K562 (cell line): ENCODE data around the gene SYT7. TPM values are rescaled to one million over a fixed set of nuclear protein-coding genes. Genes with fewer than 3 reads are reported as not detected.

Source experiments
- DDX20 ChIP-seq: fragments of 450-650 bp; IDR thresholded peaks from 2 replicates; pipeline ENCODE4 v1.6.1; 2016; ENCODE audit warnings: missing genetic modification characterization, low read depth, mild to moderate bottlenecking, missing compliant biosample characterization, moderate library complexity
- KHSRP ChIP-seq: fragments of 450-650 bp; IDR thresholded peaks from 2 replicates; pipeline ENCODE4 v1.6.1; 2017
- PREB ChIP-seq: sonication (generic); formaldehyde crosslinking; IDR thresholded peaks from 2 replicates; pipeline ENCODE4 v1.8.1; 2023; ENCODE audit warnings: mild to moderate bottlenecking, missing genetic modification reagents
- PTTG1 ChIP-seq: fragments of 450-650 bp; IDR thresholded peaks from 2 replicates; pipeline ENCODE4 v1.6.1; 2016; ENCODE audit warnings: low read depth, mild to moderate bottlenecking, missing genetic modification characterization, missing compliant biosample characterization
- SIX5 ChIP-seq, 2 experiments: IDR thresholded peaks; 2 replicates each; pipeline ENCODE4 v1.6.1; 2011; ENCODE audit warnings: low read length in 2 of 2, borderline replicate concordance in 1 of 2, low read depth in 1 of 2, mild to moderate bottlenecking in 1 of 2, moderate library complexity in 1 of 2; ENCODE audit not compliant: insufficient read depth in 1 of 2
- SOX6 ChIP-seq: fragments of 450-650 bp; IDR thresholded peaks from 2 replicates; pipeline ENCODE4 v1.6.1; 2014; ENCODE audit warnings: mild to moderate bottlenecking
- SRF ChIP-seq, 2 experiments: fragments of 250-450, 450-650 bp in 1 of 2; sonication (Bioruptor Pico) in 1 of 2; sonication (generic) in 1 of 2; formaldehyde crosslinking; IDR thresholded peaks; 2 replicates each; pipeline versions ENCODE4 v1.5.0 to v1.5.1; 2020 to 2022; ENCODE audit warnings: mild to moderate bottlenecking in 1 of 2, missing genetic modification reagents in 1 of 2
- STAT5B ChIP-seq: fragments of 250-450 bp; sonication (Bioruptor Pico); IDR thresholded peaks from 2 replicates; pipeline ENCODE4 v1.8.0; 2021; ENCODE audit warnings: mild to moderate bottlenecking, inconsistent platforms
- ZNF583 ChIP-seq: fragments of 250-450 bp; sonication (Bioruptor Pico); IDR thresholded peaks from 2 replicates; pipeline ENCODE4 v1.4.0; 2020
- ZNF589 ChIP-seq: fragments of 200-800 bp; sonication (Bioruptor generic); IDR thresholded peaks from 2 replicates; pipeline ENCODE4 v1.6.1; 2016; ENCODE audit warnings: low read depth, missing genetic modification characterization, missing compliant biosample characterization
- ZNF780A ChIP-seq: fragments of 250-450 bp; sonication (Bioruptor Pico); IDR thresholded peaks from 2 replicates; pipeline ENCODE4 v1.5.0; 2021; ENCODE audit warnings: mild to moderate bottlenecking
- polyA plus RNA-seq, 8 experiments: library from polyadenylated mRNA; depleted of rRNA in 4 of 8; stranded (reverse) in 5 of 8; unstranded in 3 of 8; fragments of >200 nt; fragmentation: Nextera tagmentation in 2 of 8; fragmentation: Illumina TruSeq in 1 of 8; extraction: Ambion mirVana in 2 of 8; extraction: Trizol in 1 of 8; gene quantifications; 2 replicates each; pipeline versions ENCODE4 v1.2.1 to v1.2.3, GENCODE V29; 2011 to 2014; ENCODE audit warnings: inconsistent platforms in 1 of 8, missing spikeins in 1 of 8
- total RNA-seq, 7 experiments: library from RNA; depleted of rRNA in 6 of 7; stranded (reverse); fragments of >200 nt in 6 of 7; fragmentation: Illumina TruSeq in 2 of 7; extraction: Trizol in 2 of 7; gene quantifications; 2 replicates each; pipeline versions ENCODE4 v1.2.1 to v1.2.3, GENCODE V29; 2011 to 2021; ENCODE audit warnings: low replicate concordance in 1 of 7
- TF ChIP-seq, protein P1 (sequence below): fragments of 250-450 bp; sonication (Bioruptor Pico); IDR thresholded peaks from 2 replicates; pipeline ENCODE4 v1.5.0; 2020; ENCODE audit warnings: mild to moderate bottlenecking
- TF ChIP-seq, protein P2 (sequence below), 2 experiments: fragments of 450-650 bp; formaldehyde crosslinking in 1 of 2; IDR thresholded peaks; 2 replicates each; pipeline versions ENCODE4 v1.4.0 to v1.6.1; 2014 to 2020; ENCODE audit warnings: mild to moderate bottlenecking in 2 of 2, borderline replicate concordance in 1 of 2, low read depth in 1 of 2
- TF ChIP-seq, protein P3 (sequence below), 3 experiments: fragments of 200-800 bp in 1 of 3; sonication (Bioruptor generic) in 1 of 3; sonication (generic) in 1 of 3; formaldehyde crosslinking in 1 of 3; IDR thresholded peaks; 2 replicates each; pipeline versions ENCODE4 v1.6.1 to v1.8.0; 2016 to 2022; ENCODE audit warnings: mild to moderate bottlenecking in 2 of 3, missing compliant biosample characterization in 2 of 3, missing genetic modification characterization in 2 of 3, missing genetic modification reagents in 1 of 3

SYT7 gene
- total and polyA plus RNA-seq, 9 of the 15 experiments (the other 6 are each of a cell fraction or from before 2014, with no cell fraction given): 0.01 to 0.51 (median 0.16) TPM; not detected in 1

DNA sequence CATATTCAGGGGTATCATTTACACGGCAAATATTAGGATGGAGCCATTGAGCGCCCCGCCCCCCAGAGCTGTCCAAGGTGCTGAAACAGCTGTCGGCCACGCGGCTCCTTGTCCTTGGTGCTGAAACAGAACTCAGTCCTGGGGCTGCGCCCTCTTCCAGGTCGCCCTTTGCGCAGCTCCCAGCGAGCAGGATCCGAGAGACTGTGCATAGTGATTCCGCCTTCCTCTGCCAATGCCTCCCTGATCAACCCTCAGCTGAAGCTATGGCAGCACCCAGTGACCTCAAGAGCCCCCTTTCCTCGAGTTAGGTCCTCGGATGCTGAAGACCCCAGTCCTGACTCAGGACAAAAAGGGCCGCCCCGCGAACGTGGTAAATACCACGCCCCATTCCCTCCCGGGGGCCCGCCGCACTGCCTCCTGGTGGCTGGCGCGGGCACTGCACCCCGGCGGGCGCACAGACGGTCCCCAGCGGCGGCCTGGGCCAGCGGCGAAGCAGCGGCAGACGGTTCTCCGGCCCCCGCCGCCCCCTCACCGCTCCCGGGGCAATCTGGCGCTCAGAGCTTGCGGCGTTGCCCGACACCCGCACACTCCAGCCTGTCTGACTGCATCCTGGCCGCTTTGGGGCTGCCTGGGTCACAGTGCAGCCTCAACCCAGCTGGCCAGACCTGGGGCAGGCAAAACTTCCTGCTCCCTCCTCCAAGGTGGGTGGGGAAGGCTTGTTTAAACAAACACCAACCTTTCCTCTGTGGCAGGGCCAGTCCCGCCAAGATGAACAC is 13.4 kb downstream of the SYT7 start (continued):
- TF ChIP-seq ZNF780A (CRISPR knock-in tag) (no peak), SOX6 (no peak), ZNF589 (CRISPR knock-in tag) (peak; percentile 95), DDX20 (peak; percentile 83; the same call in 1 of the 2 replicates), PTTG1 (tag) (peak; percentile 67), PREB (CRISPR knock-in tag) (peak; percentile 100), ZNF583 (CRISPR knock-in tag) (peak; percentile 94), SIX5 (IDR thresholded peaks at IDR 0.05; ENCODE audit: borderline replicate concordance in 1 of 2, insufficient read depth in 1 of 2, low read depth in 1 of 2, low read length in 2 of 2) (no peak), KHSRP (no peak), STAT5B (CRISPR knock-in tag) (no peak), SRF (CRISPR knock-in tag; IDR thresholded peaks at IDR 0.05) (peak in 1 of 2 experiments; percentile 97; a peak in 2 of 4 replicates)
- TF ChIP-seq, protein P1, sequence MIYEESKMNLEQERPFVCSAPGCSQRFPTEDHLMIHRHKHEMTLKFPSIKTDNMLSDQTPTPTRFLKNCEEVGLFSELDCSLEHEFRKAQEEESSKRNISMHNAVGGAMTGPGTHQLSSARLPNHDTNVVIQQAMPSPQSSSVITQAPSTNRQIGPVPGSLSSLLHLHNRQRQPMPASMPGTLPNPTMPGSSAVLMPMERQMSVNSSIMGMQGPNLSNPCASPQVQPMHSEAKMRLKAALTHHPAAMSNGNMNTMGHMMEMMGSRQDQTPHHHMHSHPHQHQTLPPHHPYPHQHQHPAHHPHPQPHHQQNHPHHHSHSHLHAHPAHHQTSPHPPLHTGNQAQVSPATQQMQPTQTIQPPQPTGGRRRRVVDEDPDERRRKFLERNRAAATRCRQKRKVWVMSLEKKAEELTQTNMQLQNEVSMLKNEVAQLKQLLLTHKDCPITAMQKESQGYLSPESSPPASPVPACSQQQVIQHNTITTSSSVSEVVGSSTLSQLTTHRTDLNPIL (CRISPR knock-in tag): no peak
- TF ChIP-seq, protein P2, sequence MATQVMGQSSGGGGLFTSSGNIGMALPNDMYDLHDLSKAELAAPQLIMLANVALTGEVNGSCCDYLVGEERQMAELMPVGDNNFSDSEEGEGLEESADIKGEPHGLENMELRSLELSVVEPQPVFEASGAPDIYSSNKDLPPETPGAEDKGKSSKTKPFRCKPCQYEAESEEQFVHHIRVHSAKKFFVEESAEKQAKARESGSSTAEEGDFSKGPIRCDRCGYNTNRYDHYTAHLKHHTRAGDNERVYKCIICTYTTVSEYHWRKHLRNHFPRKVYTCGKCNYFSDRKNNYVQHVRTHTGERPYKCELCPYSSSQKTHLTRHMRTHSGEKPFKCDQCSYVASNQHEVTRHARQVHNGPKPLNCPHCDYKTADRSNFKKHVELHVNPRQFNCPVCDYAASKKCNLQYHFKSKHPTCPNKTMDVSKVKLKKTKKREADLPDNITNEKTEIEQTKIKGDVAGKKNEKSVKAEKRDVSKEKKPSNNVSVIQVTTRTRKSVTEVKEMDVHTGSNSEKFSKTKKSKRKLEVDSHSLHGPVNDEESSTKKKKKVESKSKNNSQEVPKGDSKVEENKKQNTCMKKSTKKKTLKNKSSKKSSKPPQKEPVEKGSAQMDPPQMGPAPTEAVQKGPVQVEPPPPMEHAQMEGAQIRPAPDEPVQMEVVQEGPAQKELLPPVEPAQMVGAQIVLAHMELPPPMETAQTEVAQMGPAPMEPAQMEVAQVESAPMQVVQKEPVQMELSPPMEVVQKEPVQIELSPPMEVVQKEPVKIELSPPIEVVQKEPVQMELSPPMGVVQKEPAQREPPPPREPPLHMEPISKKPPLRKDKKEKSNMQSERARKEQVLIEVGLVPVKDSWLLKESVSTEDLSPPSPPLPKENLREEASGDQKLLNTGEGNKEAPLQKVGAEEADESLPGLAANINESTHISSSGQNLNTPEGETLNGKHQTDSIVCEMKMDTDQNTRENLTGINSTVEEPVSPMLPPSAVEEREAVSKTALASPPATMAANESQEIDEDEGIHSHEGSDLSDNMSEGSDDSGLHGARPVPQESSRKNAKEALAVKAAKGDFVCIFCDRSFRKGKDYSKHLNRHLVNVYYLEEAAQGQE (IDR thresholded peaks at IDR 0.05; ENCODE audit: borderline replicate concordance): peak; percentile 100
- TF ChIP-seq, protein P2 (CRISPR knock-in tag; IDR thresholded peaks at IDR 0.05; ENCODE audit: low read depth): peak; percentile 100
- TF ChIP-seq, protein P3, sequence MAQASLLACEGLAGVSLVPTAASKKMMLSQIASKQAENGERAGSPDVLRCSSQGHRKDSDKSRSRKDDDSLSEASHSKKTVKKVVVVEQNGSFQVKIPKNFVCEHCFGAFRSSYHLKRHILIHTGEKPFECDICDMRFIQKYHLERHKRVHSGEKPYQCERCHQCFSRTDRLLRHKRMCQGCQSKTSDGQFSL (CRISPR knock-in tag; IDR thresholded peaks at IDR 0.05): peak; percentile 87
- TF ChIP-seq, protein P3 (tag; IDR thresholded peaks at IDR 0.05): no peak
